HepG2 (cell line): ENCODE measurements around the gene GLB1L. TPM values are rescaled to one million over a fixed set of nuclear protein-coding genes. Genes with fewer than 3 reads are reported as not detected.

ENCODE experiments used
- BRF2 ChIP-seq: sonication (generic); formaldehyde crosslinking; IDR thresholded peaks from 2 replicates; pipeline ENCODE4 v1.8.1; 2022; ENCODE audit warnings: mild to moderate bottlenecking, missing genetic modification reagents
- HCFC1 ChIP-seq: fragments of 150-350 bp; IDR thresholded peaks from 2 replicates; pipeline ENCODE4 v1.6.1; 2014; ENCODE audit warnings: low read depth, low read length
- SRSF9 ChIP-seq: fragments of 200-400 bp; formaldehyde crosslinking; IDR thresholded peaks from 2 replicates; pipeline ENCODE4 v1.6.1; 2018; ENCODE audit warnings: borderline replicate concordance, mild to moderate bottlenecking, low read depth, low read length; ENCODE audit not compliant: insufficient read depth, poor library complexity, severe bottlenecking
- TCF7L2 ChIP-seq: IDR thresholded peaks from 2 replicates; pipeline ENCODE4 v1.6.1; 2011; ENCODE audit warnings: mild to moderate bottlenecking, low read depth, low read length, moderate library complexity
- ZFX ChIP-seq: sonication (generic); formaldehyde crosslinking; IDR thresholded peaks from 2 replicates; pipeline ENCODE4 v1.4.0; 2020; ENCODE audit warnings: mild to moderate bottlenecking, low read depth, missing genetic modification reagents, moderate library complexity
- ZNF230 ChIP-seq: sonication (generic); formaldehyde crosslinking; IDR thresholded peaks from 2 replicates; pipeline ENCODE4 v1.4.0; 2020; ENCODE audit warnings: mild to moderate bottlenecking, missing genetic modification reagents
- ZNF263 ChIP-seq: sonication (generic); formaldehyde crosslinking; IDR thresholded peaks from 2 replicates; pipeline ENCODE4 v1.4.0; 2020; ENCODE audit warnings: missing genetic modification reagents
- ZNF317 ChIP-seq: sonication (generic); formaldehyde crosslinking; IDR thresholded peaks from 2 replicates; pipeline ENCODE4 v1.5.0; 2020; ENCODE audit warnings: mild to moderate bottlenecking, missing genetic modification reagents
- ZNF446 ChIP-seq: sonication (generic); formaldehyde crosslinking; IDR thresholded peaks from 2 replicates; pipeline ENCODE4 v1.5.0; 2020; ENCODE audit warnings: mild to moderate bottlenecking, missing genetic modification reagents
- ZNF484 ChIP-seq: sonication (generic); formaldehyde crosslinking; IDR thresholded peaks from 2 replicates; pipeline ENCODE4 v1.5.1; 2020; ENCODE audit warnings: mild to moderate bottlenecking, low read depth, missing genetic modification reagents, borderline replicate concordance
- ZNF543 ChIP-seq: sonication (generic); formaldehyde crosslinking; IDR thresholded peaks from 2 replicates; pipeline ENCODE4 v1.4.0; 2020; ENCODE audit warnings: mild to moderate bottlenecking, missing genetic modification reagents
- ZNF558 ChIP-seq: sonication (generic); formaldehyde crosslinking; IDR thresholded peaks from 2 replicates; pipeline ENCODE4 v1.9.0; 2022; ENCODE audit warnings: mild to moderate bottlenecking, missing genetic modification reagents, borderline replicate concordance
- ZSCAN5A ChIP-seq: sonication (generic); formaldehyde crosslinking; IDR thresholded peaks from 2 replicates; pipeline ENCODE4 v1.8.0; 2022; ENCODE audit warnings: mild to moderate bottlenecking, missing genetic modification reagents, borderline replicate concordance
- polyA plus RNA-seq, 8 experiments: library from polyadenylated mRNA; depleted of rRNA in 3 of 8; stranded (reverse) in 7 of 8; unstranded in 1 of 8; fragments of >200 nt; fragmentation: Illumina TruSeq in 4 of 8; extraction: Trizol in 4 of 8; gene quantifications; 2 replicates each; pipeline versions ENCODE4 v1.2.1 to v1.2.3, GENCODE V29; 2011 to 2016; ENCODE audit warnings: low read depth in 4 of 8, missing spikeins in 1 of 8, mixed read lengths in 1 of 8; ENCODE audit not compliant: insufficient read depth in 1 of 8
- total RNA-seq, 5 experiments: library from RNA; depleted of rRNA; stranded (reverse); fragments of >200 nt; fragmentation: Illumina TruSeq; extraction: Trizol; gene quantifications; 2 replicates each; pipeline ENCODE4 v1.2.3, GENCODE V29; 2016; ENCODE audit warnings: low read depth in 1 of 5

The GLB1L gene
- total and polyA plus RNA-seq, 2 of the 13 experiments (the other 11 are each of a cell fraction or from before 2014, with no cell fraction given): 6.8 to 7.3 TPM

- no peak for TF ChIP-seq ZSCAN5A (CRISPR knock-in tag)
- TF ChIP-seq ZFX: no peak
- no peak for TF ChIP-seq BRF2 (CRISPR knock-in tag)
- TF ChIP-seq HCFC1: no peak
- no peak for TF ChIP-seq SRSF9
- TF ChIP-seq ZNF263 (CRISPR knock-in tag): peak; percentile 65; the same call in 1 of the 2 replicates
- TF ChIP-seq ZNF446 (CRISPR knock-in tag): no peak
- TF ChIP-seq ZNF558 (CRISPR knock-in tag): no peak
- TF ChIP-seq ZNF230 (CRISPR knock-in tag): no peak
- no peak for TF ChIP-seq ZNF484
- no peak for TF ChIP-seq TCF7L2
- no peak for TF ChIP-seq ZNF317
- TF ChIP-seq ZNF543 (CRISPR knock-in tag): no peak
- TF ChIP-seq, all 625 proteins: peak for 17
Observed at GRCh38 chr2:219274361-219274921, 29.2 kb upstream of the GLB1L start (continued).
